AML-193 (cell line): Measurements from ENCODE around the gene NKX1-2.

Source experiments
- DNase-seq, 2 experiments: peaks; one replicate each; lab custom pipeline; 2025; lab: John Stamatoyannopoulos, UW

NKX1-2 gene

GRCh38 chr10:124474514-124475070 is 24.8 kb upstream of the NKX1-2 start:
- DNase-seq, result no peak

- no peak for DNase-seq
Measured at GRCh38 chr10:124473070-124473469, 23.2 kb upstream of the NKX1-2 start.

- no peak for DNase-seq
Measured at GRCh38 chr10:124472071-124472470, 22.2 kb upstream of the NKX1-2 start.

GRCh38 chr10:124470544-124471434 is 21.0 kb upstream of the NKX1-2 start:
- no peak for DNase-seq

- no peak for DNase-seq
Measured at GRCh38 chr10:124469956-124470484, 20.2 kb upstream of the NKX1-2 start.

GRCh38 chr10:124468624-124469023 is 18.8 kb upstream of the NKX1-2 start:
- no peak for DNase-seq

- DNase-seq, result no peak
Measured at GRCh38 chr10:124467165-124467564, 17.3 kb upstream of the NKX1-2 start.

GRCh38 chr10:124465777-124466488 is 16.1 kb upstream of the NKX1-2 start:
- DNase-seq, result no peak

- no peak for DNase-seq
Measured at GRCh38 chr10:124465003-124465776, 15.4 kb upstream of the NKX1-2 start.

- DNase-seq, result no peak
Measured at GRCh38 chr10:124464028-124464965, 14.5 kb upstream of the NKX1-2 start.

GRCh38 chr10:124462348-124462695 is 12.5 kb upstream of the NKX1-2 start:
- DNase-seq, result no peak

- peak; percentile 74 to 76 for DNase-seq
Measured at GRCh38 chr10:124461642-124462347, 12.0 kb upstream of the NKX1-2 start, which contains the start of gene LHPP. Gene LHPP, plus strand, starts transcription at chr10:124461823. Its CDS starts 40 bp downstream, at chr10:124461863.

GRCh38 chr10:124460144-124460543 is 10.3 kb upstream of the NKX1-2 start:
- DNase-seq, result no peak

GRCh38 chr10:124459395-124459794 is 9.6 kb upstream of the NKX1-2 start:
- no peak for DNase-seq

GRCh38 chr10:124458889-124459288 is 9.1 kb upstream of the NKX1-2 start:
- DNase-seq, result no peak

- no peak for DNase-seq
Measured at GRCh38 chr10:124458473-124458872, 8.6 kb upstream of the NKX1-2 start.

- DNase-seq, result no peak
Measured at GRCh38 chr10:124455441-124455840, 5.6 kb upstream of the NKX1-2 start.

- no peak for DNase-seq
Measured at GRCh38 chr10:124453960-124454610, 4.2 kb upstream of the NKX1-2 start.

- DNase-seq, result no peak
Measured at GRCh38 chr10:124451276-124451675, 1.4 kb upstream of the NKX1-2 start.

GRCh38 chr10:124450783-124451057 is 885 bp upstream of the NKX1-2 start:
- no peak for DNase-seq
